Fibroblast of lung (primary cell): ENCODE measurements around the gene MLPH.

Experiments
- CTCF ChIP-seq, 2 donors: IDR thresholded peaks in 1 of 2; conservative IDR thresholded peaks in 1 of 2; 1 replicate in 1 of 2; 2 replicates in 1 of 2; pipeline ENCODE4 v1.5.1; 2011 to 2012; ENCODE audit warnings: low read length in 2 of 2, control low read depth in 1 of 2, inconsistent platforms in 1 of 2, low read depth in 1 of 2, mild to moderate bottlenecking in 1 of 2
- EZH2 ChIP-seq: IDR thresholded peaks from 2 replicates; pipeline ENCODE4 v1.5.1; 2012; ENCODE audit warnings: low read length, control low read depth, mild to moderate bottlenecking; ENCODE audit errors: missing control alignments

- no peak for TF ChIP-seq CTCF (conservative IDR thresholded peaks at IDR 0.05 in 1 of 2, IDR thresholded peaks at IDR 0.05 in 1 of 2; ENCODE audit: low read depth in 1 of 2, low read length in 2 of 2)
- no peak for TF ChIP-seq EZH2
Measured at GRCh38 chr2:237603718-237604362, 116.8 kb downstream of the MLPH start.
